22Rv1 (cell line): ENCODE measurements around the gene CD300A.

ENCODE experiments used
- H3K27ac ChIP-seq: fragments of 450-650 bp; 2 replicates; pipeline ENCODE4 v1.5.1; 2017
- ZFX ChIP-seq: fragments of 450-650 bp; IDR thresholded peaks from 2 replicates; pipeline ENCODE4 v1.6.1; 2017; ENCODE audit warnings: antibody characterized with exemption, borderline replicate concordance
- TF ChIP-seq, protein P1 (sequence below): fragments of 450-650 bp; IDR thresholded peaks from 2 replicates; pipeline ENCODE4 v1.5.1; 2017; ENCODE audit warnings: mild to moderate bottlenecking

CD300A gene

DNA sequence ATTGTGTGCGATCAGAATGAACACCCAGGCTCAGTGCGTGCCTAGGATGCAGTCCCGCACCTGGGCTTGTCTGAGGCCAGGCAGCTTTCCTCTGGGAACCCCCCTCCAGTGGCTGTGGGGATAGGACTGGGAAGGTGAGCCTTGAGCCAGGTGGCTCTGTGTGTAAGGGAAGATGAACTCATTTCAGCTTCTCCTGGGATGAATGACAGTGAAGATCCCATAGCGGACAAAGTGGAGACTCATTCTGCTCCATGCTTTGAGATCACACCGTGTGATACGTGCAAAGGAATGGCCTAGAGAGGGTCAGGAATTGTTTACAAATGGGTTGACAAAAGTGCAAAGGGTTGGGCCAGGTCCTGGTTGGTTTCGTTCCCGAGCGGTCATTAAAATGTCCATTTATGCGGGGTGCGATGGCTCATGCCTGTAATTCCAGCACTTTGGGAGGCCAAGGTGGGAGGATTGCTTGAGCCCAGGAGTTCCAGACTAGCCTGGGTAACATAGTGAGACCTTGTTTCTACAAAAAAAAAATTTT lies 18.7 kb upstream of the CD300A start:
- no peak overlapping the region for H3K27ac ChIP-seq
- TF ChIP-seq ZFX = no peak
- TF ChIP-seq, protein P1, sequence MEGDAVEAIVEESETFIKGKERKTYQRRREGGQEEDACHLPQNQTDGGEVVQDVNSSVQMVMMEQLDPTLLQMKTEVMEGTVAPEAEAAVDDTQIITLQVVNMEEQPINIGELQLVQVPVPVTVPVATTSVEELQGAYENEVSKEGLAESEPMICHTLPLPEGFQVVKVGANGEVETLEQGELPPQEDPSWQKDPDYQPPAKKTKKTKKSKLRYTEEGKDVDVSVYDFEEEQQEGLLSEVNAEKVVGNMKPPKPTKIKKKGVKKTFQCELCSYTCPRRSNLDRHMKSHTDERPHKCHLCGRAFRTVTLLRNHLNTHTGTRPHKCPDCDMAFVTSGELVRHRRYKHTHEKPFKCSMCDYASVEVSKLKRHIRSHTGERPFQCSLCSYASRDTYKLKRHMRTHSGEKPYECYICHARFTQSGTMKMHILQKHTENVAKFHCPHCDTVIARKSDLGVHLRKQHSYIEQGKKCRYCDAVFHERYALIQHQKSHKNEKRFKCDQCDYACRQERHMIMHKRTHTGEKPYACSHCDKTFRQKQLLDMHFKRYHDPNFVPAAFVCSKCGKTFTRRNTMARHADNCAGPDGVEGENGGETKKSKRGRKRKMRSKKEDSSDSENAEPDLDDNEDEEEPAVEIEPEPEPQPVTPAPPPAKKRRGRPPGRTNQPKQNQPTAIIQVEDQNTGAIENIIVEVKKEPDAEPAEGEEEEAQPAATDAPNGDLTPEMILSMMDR = no peak

DNA sequence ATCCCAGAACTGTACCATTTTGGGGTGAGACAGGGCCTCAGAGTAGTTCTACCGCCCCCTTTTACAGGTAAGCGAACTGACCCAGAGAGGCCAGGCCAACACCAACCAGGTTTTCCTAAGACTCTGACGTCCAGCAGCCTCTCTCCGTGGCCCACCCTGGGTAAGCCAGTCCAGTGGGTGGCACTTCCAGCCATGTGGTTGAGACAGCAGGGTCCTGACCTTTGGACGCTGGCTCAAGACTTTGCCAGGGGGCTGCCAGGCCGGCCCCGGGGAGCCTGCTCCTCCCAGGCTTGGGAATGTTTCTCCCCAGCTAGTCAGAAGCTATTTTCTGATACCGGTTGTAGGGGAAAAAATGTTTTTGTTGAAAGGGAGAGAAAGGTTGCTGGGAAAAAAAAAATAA lies 17.7 kb upstream of the CD300A start:
- no peak overlapping the region for H3K27ac ChIP-seq
- no peak for TF ChIP-seq ZFX
- TF ChIP-seq, protein P1 = no peak

DNA sequence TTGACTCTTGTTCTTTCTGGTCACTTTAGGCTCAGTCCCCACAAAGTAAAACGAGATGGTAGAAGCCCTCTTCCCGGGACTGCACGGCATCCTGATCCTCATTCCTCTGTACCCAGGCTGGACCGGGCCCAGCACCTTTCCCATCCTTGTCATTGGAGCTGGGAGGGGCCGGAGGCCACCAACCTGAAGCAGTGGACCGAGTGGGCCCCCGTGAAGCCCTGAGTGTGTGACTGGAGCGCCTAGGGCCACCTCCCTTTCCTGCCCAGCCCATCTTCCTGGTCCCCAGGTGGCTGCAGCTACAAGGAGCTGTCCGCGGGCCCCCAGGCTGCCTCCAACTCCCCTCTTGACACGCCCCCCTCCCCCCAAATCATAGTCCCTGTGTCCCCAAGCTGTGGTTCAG lies 17.1 kb upstream of the CD300A start:
- no peak for TF ChIP-seq ZFX
- TF ChIP-seq, protein P1 = no peak
- no peak overlapping the region for H3K27ac ChIP-seq

DNA sequence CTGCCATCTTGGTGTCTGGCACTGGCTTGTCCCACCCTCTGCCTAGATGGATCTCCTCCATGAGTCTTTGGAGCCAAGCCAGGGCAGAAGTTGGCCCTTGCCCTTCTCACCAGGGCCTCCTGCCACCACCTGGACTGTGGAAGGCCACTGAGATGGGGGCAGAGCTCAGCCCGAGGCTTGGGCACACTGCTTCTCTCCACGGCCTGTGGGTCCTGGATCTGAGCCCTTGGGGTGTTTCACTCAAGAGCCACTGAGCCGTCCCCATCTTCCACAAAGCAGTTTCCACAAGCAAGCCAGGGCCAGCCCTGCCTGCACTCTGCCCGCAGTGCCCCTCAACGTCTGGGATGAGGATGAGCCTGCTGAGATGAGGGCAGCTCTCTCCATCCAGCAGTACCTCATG lies 16.7 kb upstream of the CD300A start:
- TF ChIP-seq, protein P1 = no peak
- no peak for TF ChIP-seq ZFX
- no peak overlapping the region for H3K27ac ChIP-seq

DNA sequence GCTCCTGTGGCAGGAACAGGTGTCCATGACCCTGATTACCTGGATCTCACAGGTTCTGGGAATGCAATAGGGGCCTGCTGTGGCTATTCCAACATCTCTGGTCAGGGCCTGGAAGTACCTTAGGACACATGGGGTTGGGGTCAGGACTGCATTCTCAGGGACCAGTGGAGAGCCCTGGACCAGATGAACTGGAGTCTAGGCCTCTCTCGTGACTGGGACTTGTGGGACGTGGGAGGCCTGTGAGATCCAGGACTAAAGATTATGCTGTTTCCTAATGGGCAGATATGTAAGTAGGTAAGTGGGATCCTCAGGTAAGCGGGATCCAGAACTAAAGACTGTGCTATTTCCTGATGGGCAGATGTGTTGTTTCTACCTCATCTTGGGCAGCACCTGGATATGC lies 16.2 kb upstream of the CD300A start:
- TF ChIP-seq ZFX = no peak
- TF ChIP-seq, protein P1 = no peak
- H3K27ac ChIP-seq = no peak overlapping the region

DNA sequence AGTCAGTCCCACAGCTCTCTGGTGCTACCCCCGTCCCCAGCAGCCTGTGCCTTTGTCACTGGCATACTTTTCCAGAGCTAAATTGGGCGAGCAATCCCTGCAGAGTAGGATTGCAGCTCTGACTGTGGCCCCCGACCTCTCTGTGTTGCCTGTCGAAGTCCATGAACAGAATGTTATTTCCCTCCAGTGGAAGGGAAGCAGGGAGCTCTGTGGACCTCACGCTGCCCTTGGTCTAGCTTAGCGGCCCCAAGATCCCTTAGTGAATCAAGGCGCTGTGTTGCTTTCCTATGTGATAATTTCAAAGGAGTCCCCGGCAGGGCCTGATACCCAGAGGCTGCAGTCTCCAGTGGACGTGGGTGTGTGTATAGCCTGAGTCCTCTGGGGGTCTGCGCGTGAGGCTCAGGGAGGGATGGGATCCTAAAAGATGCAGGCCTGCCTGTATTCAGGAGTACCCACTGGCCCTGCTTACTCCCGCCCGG lies 15.5 kb upstream of the CD300A start:
- TF ChIP-seq, protein P1 = no peak
- TF ChIP-seq ZFX = no peak
- no peak overlapping the region for H3K27ac ChIP-seq

DNA sequence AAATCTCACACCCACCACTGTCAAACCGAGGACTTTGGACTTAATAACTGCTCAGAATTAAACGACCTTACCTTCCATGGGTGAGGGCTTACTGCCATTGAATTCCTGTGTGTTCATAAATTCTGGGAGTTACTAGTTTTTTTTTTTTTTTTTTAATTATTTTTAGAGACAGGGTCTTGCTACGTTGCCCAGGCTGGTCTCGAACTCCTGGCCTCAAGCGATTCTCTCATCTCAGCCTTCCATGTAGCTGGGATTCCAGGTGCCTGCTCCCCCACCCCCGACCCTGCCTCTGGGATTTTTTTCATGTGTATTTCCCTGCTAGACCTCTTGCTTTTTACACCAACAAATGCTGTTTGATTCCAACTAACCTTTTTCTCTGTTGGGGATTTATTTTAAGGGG lies 14.9 kb upstream of the CD300A start:
- no peak for TF ChIP-seq ZFX
- TF ChIP-seq, protein P1 = no peak

More for the DNA sequence above, 14.9 kb upstream of the CD300A start:
- H3K27ac ChIP-seq = no peak overlapping the region
